ENCODE results near the gene ANKRD44.

The ANKRD44 gene

GRCh38 chr2:197215748-197216360 lies 94.7 kb downstream of the ANKRD44 start:
- Histone ChIP-seq H3K9ac (ENCODE audit: low read length) (no peak overlapping the region), H3K27me3 (ENCODE audit: control insufficient read depth, insufficient read depth, low read length) (no peaks in the 10 kb centered on the region), H3K9me3 (ENCODE audit: control insufficient read depth, insufficient read depth, low read depth, low read length) (no peaks in the 10 kb centered on the region), H3K27ac (ENCODE audit: low read depth, low read length) (no peak overlapping the region), H3K4me1 (ENCODE audit: control insufficient read depth, insufficient read depth, low read length) (no peaks in the 10 kb centered on the region), H3K36me3 (ENCODE audit: control insufficient read depth, insufficient read depth, low read length) (no peaks in the 10 kb centered on the region), H3K4me3 (ENCODE audit: low read depth, low read length) (no peak overlapping the region)

- Histone ChIP-seq H3K27ac (ENCODE audit: low read depth, low read length) (no peak overlapping the region), H3K9ac (ENCODE audit: low read length) (no peak overlapping the region), H3K27me3 (ENCODE audit: control insufficient read depth, insufficient read depth, low read length) (no peaks in the 10 kb centered on the region), H3K36me3 (ENCODE audit: control insufficient read depth, insufficient read depth, low read length) (no peaks in the 10 kb centered on the region), H3K9me3 (ENCODE audit: control insufficient read depth, insufficient read depth, low read depth, low read length) (no peaks in the 10 kb centered on the region), H3K4me3 (ENCODE audit: low read depth, low read length) (no peak overlapping the region), H3K4me1 (ENCODE audit: control insufficient read depth, insufficient read depth, low read length) (no peaks in the 10 kb centered on the region; the same call in 1 of the 2 replicates)
Observed at GRCh38 chr2:197212344-197213262, 98.0 kb downstream of the ANKRD44 start.

- Histone ChIP-seq H3K9me3 (ENCODE audit: control insufficient read depth, insufficient read depth, low read depth, low read length) (no peaks in the 10 kb centered on the region), H3K4me3 (ENCODE audit: low read depth, low read length) (no peak overlapping the region), H3K27me3 (ENCODE audit: control insufficient read depth, insufficient read depth, low read length) (no peaks in the 10 kb centered on the region), H3K4me1 (ENCODE audit: control insufficient read depth, insufficient read depth, low read length) (no peaks in the 10 kb centered on the region; the same call in 1 of the 2 replicates), H3K27ac (ENCODE audit: low read depth, low read length) (no peak overlapping the region), H3K9ac (ENCODE audit: low read length) (no peak overlapping the region), H3K36me3 (ENCODE audit: control insufficient read depth, insufficient read depth, low read length) (no peaks in the 10 kb centered on the region)
Observed at GRCh38 chr2:197211881-197212342, 98.7 kb downstream of the ANKRD44 start.

- H3K27ac ChIP-seq (ENCODE audit: low read depth, low read length): no peak overlapping the region
- H3K9ac ChIP-seq (ENCODE audit: low read length): no peak overlapping the region
- H3K9me3 ChIP-seq (ENCODE audit: control insufficient read depth, insufficient read depth, low read depth, low read length): no peaks in the 10 kb centered on the region
- no peaks in the 10 kb centered on the region for H3K27me3 ChIP-seq (ENCODE audit: control insufficient read depth, insufficient read depth, low read length)
- no peaks in the 10 kb centered on the region for H3K36me3 ChIP-seq (ENCODE audit: control insufficient read depth, insufficient read depth, low read length)
- no peak overlapping the region for H3K4me3 ChIP-seq (ENCODE audit: low read depth, low read length)
- H3K4me1 ChIP-seq (ENCODE audit: control insufficient read depth, insufficient read depth, low read length): no peaks in the 10 kb centered on the region; the same call in 1 of the 2 replicates
Observed at GRCh38 chr2:197210430-197210829, 100.2 kb downstream of the ANKRD44 start.

- Histone ChIP-seq H3K9ac (ENCODE audit: low read length) (no peak overlapping the region), H3K4me3 (ENCODE audit: low read depth, low read length) (no peak overlapping the region)
Observed at GRCh38 chr2:197209742-197210408, 100.7 kb downstream of the ANKRD44 start.

GRCh38 chr2:197209246-197209645 lies 101.3 kb downstream of the ANKRD44 start:
- Histone ChIP-seq H3K4me3 (ENCODE audit: low read depth, low read length) (no peak overlapping the region), H3K4me1 (ENCODE audit: control insufficient read depth, insufficient read depth, low read length) (no peaks in the 10 kb centered on the region; the same call in 1 of the 2 replicates), H3K9ac (ENCODE audit: low read length) (no peak overlapping the region), H3K36me3 (ENCODE audit: control insufficient read depth, insufficient read depth, low read length) (no peaks in the 10 kb centered on the region), H3K9me3 (ENCODE audit: control insufficient read depth, insufficient read depth, low read depth, low read length) (no peaks in the 10 kb centered on the region), H3K27ac (ENCODE audit: low read depth, low read length) (no peak overlapping the region), H3K27me3 (ENCODE audit: control insufficient read depth, insufficient read depth, low read length) (no peaks in the 10 kb centered on the region)

More at GRCh38 chr2:197209742-197210408, 100.7 kb downstream of the ANKRD44 start:
- Histone ChIP-seq H3K27ac (ENCODE audit: low read depth, low read length) (no peak overlapping the region), H3K4me1 (ENCODE audit: control insufficient read depth, insufficient read depth, low read length) (no peaks in the 10 kb centered on the region; the same call in 1 of the 2 replicates), H3K9me3 (ENCODE audit: control insufficient read depth, insufficient read depth, low read depth, low read length) (no peaks in the 10 kb centered on the region), H3K27me3 (ENCODE audit: control insufficient read depth, insufficient read depth, low read length) (no peaks in the 10 kb centered on the region), H3K36me3 (ENCODE audit: control insufficient read depth, insufficient read depth, low read length) (no peaks in the 10 kb centered on the region)

GRCh38 chr2:197208841-197209240 lies 101.7 kb downstream of the ANKRD44 start:
- no peak overlapping the region for H3K27ac ChIP-seq (ENCODE audit: low read depth, low read length)
- H3K9ac ChIP-seq (ENCODE audit: low read length): no peak overlapping the region
- no peaks in the 10 kb centered on the region for H3K36me3 ChIP-seq (ENCODE audit: control insufficient read depth, insufficient read depth, low read length)
- H3K4me3 ChIP-seq (ENCODE audit: low read depth, low read length): no peak overlapping the region
- no peaks in the 10 kb centered on the region for H3K9me3 ChIP-seq (ENCODE audit: control insufficient read depth, insufficient read depth, low read depth, low read length)
- no peaks in the 10 kb centered on the region for H3K27me3 ChIP-seq (ENCODE audit: control insufficient read depth, insufficient read depth, low read length)
- no peaks in the 10 kb centered on the region; the same call in 1 of the 2 replicates for H3K4me1 ChIP-seq (ENCODE audit: control insufficient read depth, insufficient read depth, low read length)

GRCh38 chr2:197208024-197208423 lies 102.6 kb downstream of the ANKRD44 start:
- Histone ChIP-seq H3K9ac (ENCODE audit: low read length) (no peak overlapping the region), H3K4me1 (ENCODE audit: control insufficient read depth, insufficient read depth, low read length) (no peaks in the 10 kb centered on the region; the same call in 1 of the 2 replicates)

GRCh38 chr2:197207598-197207997 lies 103.0 kb downstream of the ANKRD44 start:
- Histone ChIP-seq H3K4me3 (ENCODE audit: low read depth, low read length) (no peak overlapping the region), H3K36me3 (ENCODE audit: control insufficient read depth, insufficient read depth, low read length) (no peaks in the 10 kb centered on the region), H3K27ac (ENCODE audit: low read depth, low read length) (no peak overlapping the region), H3K4me1 (ENCODE audit: control insufficient read depth, insufficient read depth, low read length) (no peaks in the 10 kb centered on the region; the same call in 1 of the 2 replicates), H3K9me3 (ENCODE audit: control insufficient read depth, insufficient read depth, low read depth, low read length) (no peaks in the 10 kb centered on the region), H3K27me3 (ENCODE audit: control insufficient read depth, insufficient read depth, low read length) (no peaks in the 10 kb centered on the region), H3K9ac (ENCODE audit: low read length) (no peak overlapping the region)

More at GRCh38 chr2:197208024-197208423, 102.6 kb downstream of the ANKRD44 start:
- no peaks in the 10 kb centered on the region for H3K36me3 ChIP-seq (ENCODE audit: control insufficient read depth, insufficient read depth, low read length)
- H3K4me3 ChIP-seq (ENCODE audit: low read depth, low read length): no peak overlapping the region
- no peak overlapping the region for H3K27ac ChIP-seq (ENCODE audit: low read depth, low read length)
- H3K27me3 ChIP-seq (ENCODE audit: control insufficient read depth, insufficient read depth, low read length): no peaks in the 10 kb centered on the region
- H3K9me3 ChIP-seq (ENCODE audit: control insufficient read depth, insufficient read depth, low read depth, low read length): no peaks in the 10 kb centered on the region

GRCh38 chr2:197207106-197207505 lies 103.5 kb downstream of the ANKRD44 start:
- Histone ChIP-seq H3K4me1 (ENCODE audit: control insufficient read depth, insufficient read depth, low read length) (no peaks in the 10 kb centered on the region; the same call in 1 of the 2 replicates), H3K36me3 (ENCODE audit: control insufficient read depth, insufficient read depth, low read length) (no peaks in the 10 kb centered on the region), H3K9me3 (ENCODE audit: control insufficient read depth, insufficient read depth, low read depth, low read length) (no peaks in the 10 kb centered on the region), H3K27me3 (ENCODE audit: control insufficient read depth, insufficient read depth, low read length) (no peaks in the 10 kb centered on the region), H3K9ac (ENCODE audit: low read length) (no peak overlapping the region), H3K27ac (ENCODE audit: low read depth, low read length) (no peak overlapping the region), H3K4me3 (ENCODE audit: low read depth, low read length) (no peak overlapping the region)

All from HUES6 (cell line).